CD4-positive, CD25-positive, alpha-beta regulatory T cell (primary cell): Measurements from ENCODE around the gene IL5RA. TPM values are rescaled to one million over a fixed set of nuclear protein-coding genes. Genes with fewer than 3 reads are reported as not detected.

Experiments
- ATAC-seq, 2 donors: fragments of 150-1000 bp; cut with Tn5 transposase; one replicate each; pipeline ENCODE4 v1.10.0; 2021; ENCODE audit warnings: low read depth in 2 of 2, moderate number of reproducible peaks in 2 of 2, moderate library complexity in 1 of 2
- DNase-seq, 3 donors: peaks; one replicate each; pipeline versions ENCODE4 v3.0.0 to v3.0.0-alpha.2; 2012 to 2022; ENCODE audit warnings: mixed read lengths in 1 of 3
- H3K27ac ChIP-seq: one replicate; pipeline ENCODE4 v1.7.0; 2013; ENCODE audit warnings: mild to moderate bottlenecking, low read length; ENCODE audit not compliant: insufficient read depth, poor library complexity, severe bottlenecking
- H3K27me3 ChIP-seq: one replicate; pipeline ENCODE4 v1.7.0; 2013; ENCODE audit warnings: low read length; ENCODE audit not compliant: control insufficient read depth, insufficient read depth
- H3K36me3 ChIP-seq: one replicate; pipeline ENCODE4 v1.7.0; 2013; ENCODE audit warnings: mild to moderate bottlenecking, low read length, moderate library complexity; ENCODE audit not compliant: control insufficient read depth, insufficient read depth
- H3K4me1 ChIP-seq: 2 replicates; pipeline ENCODE4 v1.7.0; 2013; ENCODE audit warnings: mild to moderate bottlenecking, low read length; ENCODE audit not compliant: insufficient read depth, control insufficient read depth, poor library complexity, severe bottlenecking
- H3K4me3 ChIP-seq: one replicate; pipeline ENCODE4 v1.7.0; 2013; ENCODE audit warnings: low read depth, mild to moderate bottlenecking, low read length, moderate library complexity
- H3K9me3 ChIP-seq, 2 experiments: 1 replicate in 1 of 2; 2 replicates in 1 of 2; pipeline ENCODE4 v1.7.0; 2013; ENCODE audit warnings: low read length in 2 of 2, mild to moderate bottlenecking in 1 of 2, moderate library complexity in 1 of 2; ENCODE audit not compliant: control insufficient read depth in 2 of 2
- H3K27ac Mint-ChIP-seq, 3 donors: one replicate each; pipeline ENCODE4 v1.8.0; 2020 to 2022; ENCODE audit warnings: mild to moderate bottlenecking in 3 of 3, mixed read lengths in 3 of 3, moderate library complexity in 2 of 3
- H3K27me3 Mint-ChIP-seq: one replicate; pipeline ENCODE4 v1.8.0; 2022; ENCODE audit warnings: mild to moderate bottlenecking, mixed read lengths
- H3K36me3 Mint-ChIP-seq: one replicate; pipeline ENCODE4 v1.8.0; 2020; ENCODE audit warnings: mixed read lengths
- H3K4me1 Mint-ChIP-seq, 4 donors: one replicate each; pipeline ENCODE4 v1.8.0; 2020 to 2022; ENCODE audit warnings: mixed read lengths in 4 of 4, mild to moderate bottlenecking in 1 of 4
- H3K4me3 Mint-ChIP-seq, 4 donors: one replicate each; pipeline ENCODE4 v1.8.0; 2020 to 2022; ENCODE audit warnings: mild to moderate bottlenecking in 4 of 4, mixed read lengths in 4 of 4, moderate library complexity in 3 of 4
- H3K9me3 Mint-ChIP-seq, 7 donors: one replicate each; pipeline ENCODE4 v1.8.0; 2020 to 2022; ENCODE audit warnings: mixed read lengths in 7 of 7, mild to moderate bottlenecking in 3 of 7, moderate library complexity in 2 of 7
- polyA plus RNA-seq, 4 donors: library from polyadenylated mRNA; unstranded; fragments of 300-500 nt; fragmentation: Illumina TruSeq; gene quantifications; one replicate each; pipeline ENCODE4 v1.2.3, GENCODE V29; 2021
- total RNA-seq: library from RNA; stranded (reverse); gene quantifications from one replicate; pipeline ENCODE4 v1.2.3, GENCODE V29; 2022

Gene IL5RA
- total and polyA plus RNA-seq, 5 donors from 2014 or later = 3.7 TPM; not detected in 4

DNA sequence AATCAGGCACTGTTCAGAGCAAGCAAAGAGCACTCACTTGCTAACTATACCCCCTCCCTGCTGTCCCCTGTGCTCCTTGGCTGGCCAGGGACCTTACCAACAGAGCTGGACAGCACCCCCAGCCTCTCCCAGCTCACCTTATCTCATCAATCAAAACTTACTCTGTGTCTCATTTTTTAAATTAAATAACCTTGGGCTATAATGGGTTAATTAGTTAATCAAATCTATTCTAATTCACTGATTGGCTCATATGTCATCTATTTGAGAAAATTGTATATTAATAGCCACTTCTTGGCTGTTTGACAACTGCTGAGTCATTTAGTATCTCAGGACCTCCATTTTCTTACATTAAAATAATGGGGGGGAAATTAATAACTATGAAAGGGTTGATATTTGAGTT lies 22.9 kb downstream of the IL5RA start:
- no peak for DNase-seq
- H3K9me3 ChIP-seq = no peaks in the 10 kb centered on the region
- Mint-ChIP-seq H3K27me3 (no peaks in the 10 kb centered on the region), H3K36me3 (no peaks in the 10 kb centered on the region), H3K4me3 (no peak overlapping the region), H3K9me3 (no peaks in the 10 kb centered on the region), H3K4me1 (no peaks in the 10 kb centered on the region), H3K27ac (no peak overlapping the region)
- no peak overlapping the region for H3K27ac ChIP-seq
- H3K4me1 ChIP-seq = no peaks in the 10 kb centered on the region
- H3K36me3 ChIP-seq = no peaks in the 10 kb centered on the region
- no peak overlapping the region for H3K4me3 ChIP-seq
- no peaks in the 10 kb centered on the region for H3K27me3 ChIP-seq
- no peak for ATAC-seq

DNA sequence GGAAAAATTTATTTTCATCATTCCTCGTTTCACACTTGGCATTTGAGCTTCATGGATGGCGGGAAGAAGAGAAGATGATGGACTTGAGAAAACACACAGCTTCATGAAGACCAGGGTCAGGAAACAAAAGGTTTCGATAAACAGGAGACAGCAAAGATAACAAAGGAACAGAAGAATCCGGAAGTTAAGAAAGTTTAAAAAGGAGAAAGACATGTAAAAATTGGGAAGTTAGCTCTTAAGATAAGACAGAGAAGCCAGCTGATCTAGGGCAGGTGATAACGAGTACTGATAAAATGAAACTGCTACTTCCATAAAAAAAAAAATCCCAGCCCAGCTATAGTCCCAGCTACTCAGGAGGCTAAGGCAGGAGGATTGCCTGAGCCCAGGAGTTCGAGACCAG lies 23.9 kb downstream of the IL5RA start:
- no peak overlapping the region for H3K27ac Mint-ChIP-seq

DNA sequence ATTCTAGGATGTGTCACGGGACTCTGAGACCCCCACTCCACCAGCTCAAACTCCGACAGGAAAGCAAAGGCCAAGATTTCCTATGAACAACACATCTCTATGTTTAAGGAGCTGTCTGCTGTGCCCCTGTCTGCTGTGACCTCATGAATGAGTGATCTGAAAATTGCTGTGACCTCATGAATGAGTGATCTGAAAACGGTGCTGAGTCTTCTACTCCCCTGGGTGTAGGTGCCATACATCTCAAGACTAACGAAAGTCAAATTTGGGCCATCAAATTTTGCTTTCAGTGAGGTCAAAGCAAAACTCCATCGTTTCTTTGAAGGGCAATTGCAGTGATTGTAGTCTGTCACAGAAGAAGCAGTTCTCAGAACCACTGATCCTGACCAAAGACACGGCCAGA lies 24.4 kb downstream of the IL5RA start:
- H3K9me3 Mint-ChIP-seq = no peaks in the 10 kb centered on the region
- Histone ChIP-seq H3K9me3 (no peaks in the 10 kb centered on the region), H3K4me3 (no peak overlapping the region), H3K27ac (no peak overlapping the region), H3K27me3 (no peaks in the 10 kb centered on the region), H3K4me1 (no peaks in the 10 kb centered on the region), H3K36me3 (no peaks in the 10 kb centered on the region)
- ATAC-seq (no peak), DNase-seq (no peak)
- H3K4me1 Mint-ChIP-seq = no peaks in the 10 kb centered on the region
- H3K36me3 Mint-ChIP-seq = no peaks in the 10 kb centered on the region
- H3K27me3 Mint-ChIP-seq = no peaks in the 10 kb centered on the region
- H3K4me3 Mint-ChIP-seq = no peak overlapping the region
- H3K27ac Mint-ChIP-seq = no peak overlapping the region

More for the DNA sequence above, 23.9 kb downstream of the IL5RA start:
- H3K36me3 Mint-ChIP-seq = no peaks in the 10 kb centered on the region
- Histone ChIP-seq H3K9me3 (no peaks in the 10 kb centered on the region), H3K27me3 (no peaks in the 10 kb centered on the region), H3K36me3 (no peaks in the 10 kb centered on the region), H3K4me3 (no peak overlapping the region), H3K4me1 (no peaks in the 10 kb centered on the region), H3K27ac (no peak overlapping the region)
- DNase-seq = no peak
- no peaks in the 10 kb centered on the region for H3K27me3 Mint-ChIP-seq
- H3K4me3 Mint-ChIP-seq = no peak overlapping the region
- H3K9me3 Mint-ChIP-seq = no peaks in the 10 kb centered on the region
- no peak for ATAC-seq
- H3K4me1 Mint-ChIP-seq = no peaks in the 10 kb centered on the region

DNA sequence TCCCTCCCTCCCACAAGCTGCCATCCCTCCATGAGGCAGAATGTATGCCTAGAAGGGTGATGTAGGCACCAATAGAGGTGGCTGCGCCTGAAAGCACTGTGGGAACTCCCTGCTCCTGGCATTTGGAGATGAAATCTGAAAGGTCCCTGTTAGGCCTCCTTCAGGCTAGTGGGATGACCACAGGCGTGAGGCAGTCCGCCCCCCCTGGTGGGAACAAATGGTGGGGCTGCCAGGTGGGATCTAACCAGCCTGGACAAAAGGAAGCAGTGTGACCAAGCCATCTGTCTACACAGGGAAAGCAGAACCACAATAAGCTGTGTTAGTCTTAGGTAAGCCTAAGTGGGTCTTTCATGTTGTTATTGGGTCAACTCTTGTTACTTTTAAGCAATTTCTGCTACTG lies 25.3 kb downstream of the IL5RA start:
- Mint-ChIP-seq H3K4me1 (no peaks in the 10 kb centered on the region), H3K4me3 (no peak overlapping the region), H3K9me3 (no peaks in the 10 kb centered on the region), H3K27me3 (no peaks in the 10 kb centered on the region), H3K27ac (no peak overlapping the region), H3K36me3 (no peaks in the 10 kb centered on the region)
- Histone ChIP-seq H3K36me3 (no peaks in the 10 kb centered on the region), H3K27me3 (no peaks in the 10 kb centered on the region), H3K27ac (no peak overlapping the region), H3K9me3 (no peaks in the 10 kb centered on the region), H3K4me1 (no peaks in the 10 kb centered on the region), H3K4me3 (no peak overlapping the region)
- ATAC-seq (no peak), DNase-seq (no peak)

DNA sequence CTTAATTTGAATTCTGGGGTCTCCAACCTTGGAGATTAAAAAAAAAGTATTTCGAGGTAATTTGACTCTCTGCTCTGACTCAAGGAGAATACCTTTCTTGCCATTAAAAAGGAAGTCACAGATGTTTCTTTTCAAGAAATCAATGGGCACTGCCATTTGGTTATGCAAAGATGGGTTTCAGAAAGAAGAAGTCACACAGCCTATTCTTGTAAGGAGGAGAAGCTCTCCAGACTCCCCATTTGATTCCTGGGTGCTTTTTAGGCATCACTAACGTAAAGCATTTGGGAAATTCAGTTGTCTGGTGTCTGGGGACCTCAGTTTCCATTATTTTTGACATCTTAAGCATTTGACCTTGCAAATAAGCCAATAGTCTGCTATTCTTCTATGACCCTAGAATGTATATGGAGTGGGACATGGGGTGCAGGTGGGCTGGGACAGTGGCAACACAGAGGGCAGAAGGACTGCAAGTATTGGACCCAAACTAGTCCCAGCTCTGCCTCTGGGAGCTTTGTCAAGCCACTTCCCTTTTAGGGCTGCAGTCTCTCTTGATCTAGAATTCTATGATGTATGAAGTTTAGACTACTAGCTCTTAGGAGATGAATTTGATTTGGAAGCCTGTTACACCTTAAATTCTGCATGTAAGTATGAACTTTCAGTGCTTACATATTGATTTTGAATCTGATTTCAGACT lies 27.8 kb downstream of the IL5RA start:
- no peak overlapping the region for H3K4me3 ChIP-seq
- no peaks in the 10 kb centered on the region for H3K4me1 Mint-ChIP-seq
- H3K27ac Mint-ChIP-seq = no peak overlapping the region

DNA sequence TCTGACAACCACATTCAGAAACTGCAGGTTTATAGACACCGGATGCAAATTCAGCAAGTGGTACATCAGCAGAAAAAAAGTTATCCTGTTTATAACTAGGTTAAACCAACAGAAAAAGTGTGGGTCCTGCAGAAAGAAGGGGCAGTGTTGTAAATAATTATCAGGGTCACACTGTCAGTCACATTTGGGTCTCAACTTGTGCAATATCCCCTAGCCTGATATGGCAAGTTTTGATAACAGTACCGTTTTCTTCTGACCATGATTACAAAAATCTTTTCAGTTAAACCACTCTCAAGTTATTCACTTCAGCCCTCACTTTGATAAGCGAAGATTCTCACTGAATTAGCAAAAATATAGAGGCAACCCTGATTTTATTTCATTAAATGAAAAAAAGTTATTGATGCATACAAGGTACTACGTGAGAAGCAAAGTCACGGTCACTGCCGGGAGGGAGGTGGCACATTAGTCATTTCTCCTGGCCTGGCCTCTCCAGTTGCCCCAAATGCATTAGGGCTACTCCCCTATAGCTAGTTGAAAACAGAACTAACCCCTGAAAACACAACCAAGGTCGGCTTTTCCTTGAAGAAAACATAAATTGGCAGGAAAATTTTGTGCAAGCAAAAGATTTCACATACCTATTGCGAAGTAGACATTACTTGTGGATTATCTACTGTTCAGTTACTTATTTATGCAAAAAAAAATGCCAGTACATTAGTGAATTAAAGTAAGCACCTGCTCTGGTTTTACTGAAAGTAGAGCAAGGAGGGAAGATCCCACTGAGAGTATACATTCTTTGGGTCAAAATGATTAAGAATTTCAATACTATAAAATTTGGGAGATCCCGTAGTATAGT lies 28.6 kb downstream of the IL5RA start:
- H3K9me3 ChIP-seq = no peaks in the 10 kb centered on the region
- no peak overlapping the region for H3K27ac ChIP-seq
- no peaks in the 10 kb centered on the region for H3K4me1 ChIP-seq
- no peak for DNase-seq
- Mint-ChIP-seq H3K4me3 (no peak overlapping the region), H3K36me3 (no peaks in the 10 kb centered on the region), H3K9me3 (no peaks in the 10 kb centered on the region), H3K27me3 (no peaks in the 10 kb centered on the region), H3K27ac (no peak overlapping the region), H3K4me1 (no peaks in the 10 kb centered on the region)
- no peak overlapping the region for H3K4me3 ChIP-seq
- no peaks in the 10 kb centered on the region for H3K36me3 ChIP-seq
- no peaks in the 10 kb centered on the region for H3K27me3 ChIP-seq
- ATAC-seq = no peak

More for the DNA sequence above, 27.8 kb downstream of the IL5RA start:
- Histone ChIP-seq H3K9me3 (no peaks in the 10 kb centered on the region), H3K36me3 (no peaks in the 10 kb centered on the region), H3K27ac (no peak overlapping the region), H3K27me3 (no peaks in the 10 kb centered on the region), H3K4me1 (no peaks in the 10 kb centered on the region)
- DNase-seq (no peak), ATAC-seq (no peak)
- no peaks in the 10 kb centered on the region for H3K36me3 Mint-ChIP-seq
- H3K4me3 Mint-ChIP-seq = no peak overlapping the region
- no peaks in the 10 kb centered on the region for H3K27me3 Mint-ChIP-seq
- H3K9me3 Mint-ChIP-seq = no peaks in the 10 kb centered on the region

DNA sequence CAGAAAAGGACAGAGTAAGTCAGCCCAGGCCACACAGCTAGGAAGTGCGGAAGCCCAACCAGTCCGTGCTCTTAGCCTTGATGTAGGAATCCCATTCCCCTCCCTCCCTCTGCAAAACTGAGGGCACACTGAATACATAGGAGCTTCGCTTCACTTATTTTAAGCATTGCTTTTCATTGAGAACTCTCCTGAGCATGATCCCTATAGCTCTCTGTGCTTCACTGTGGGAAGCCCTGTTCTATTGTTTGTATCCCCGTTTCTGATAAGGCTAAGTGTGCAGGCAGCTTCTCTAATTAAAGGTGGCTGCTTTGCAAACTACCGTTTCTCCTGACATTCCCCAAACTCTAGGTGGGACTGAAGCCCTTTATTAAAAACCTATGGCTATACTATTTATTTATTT lies 29.9 kb downstream of the IL5RA start:
- no peak overlapping the region for H3K4me3 Mint-ChIP-seq
- no peak overlapping the region for H3K27ac ChIP-seq

More for the DNA sequence above, 29.9 kb downstream of the IL5RA start:
- Histone ChIP-seq H3K9me3 (no peaks in the 10 kb centered on the region), H3K27me3 (no peaks in the 10 kb centered on the region), H3K4me1 (no peaks in the 10 kb centered on the region), H3K4me3 (no peak overlapping the region), H3K36me3 (no peaks in the 10 kb centered on the region)
- peaks cover 3% of the 10 kb centered on the region for H3K27me3 Mint-ChIP-seq
- no peaks in the 10 kb centered on the region for H3K4me1 Mint-ChIP-seq
- no peaks in the 10 kb centered on the region for H3K9me3 Mint-ChIP-seq
- H3K27ac Mint-ChIP-seq = no peak overlapping the region
- H3K36me3 Mint-ChIP-seq = no peaks in the 10 kb centered on the region
- ATAC-seq (no peak), DNase-seq (no peak)
